SU-DHL-6 (cell line): ENCODE results near the gene REM1.

Experiments used
- CTCF ChIP-seq: fragments of 200-600 bp; sonication (generic); IDR thresholded peaks from one replicate; pipeline ENCODE4 v1.5.1; 2017; ENCODE audit warnings: antibody characterized with exemption, mild to moderate bottlenecking, low read length, moderate library complexity; ENCODE audit not compliant: insufficient read depth, poor library complexity, severe bottlenecking
- EZH2phosphoT487 ChIP-seq: fragments of 200-600 bp; sonication (generic), shearing (Covaris generic); conservative IDR thresholded peaks from 2 replicates; pipeline ENCODE4 v1.6.1; 2018; ENCODE audit warnings: mild to moderate bottlenecking, antibody characterized with exemption, low read length, moderate library complexity, mixed read lengths

GRCh38 chr20:31430568-31431115 lies 44.4 kb upstream of the REM1 start:
- TF ChIP-seq CTCF (no peak), EZH2phosphoT487 (no peak)
